ENCODE measurements around the gene ITGBL1.

The ITGBL1 gene

DNA sequence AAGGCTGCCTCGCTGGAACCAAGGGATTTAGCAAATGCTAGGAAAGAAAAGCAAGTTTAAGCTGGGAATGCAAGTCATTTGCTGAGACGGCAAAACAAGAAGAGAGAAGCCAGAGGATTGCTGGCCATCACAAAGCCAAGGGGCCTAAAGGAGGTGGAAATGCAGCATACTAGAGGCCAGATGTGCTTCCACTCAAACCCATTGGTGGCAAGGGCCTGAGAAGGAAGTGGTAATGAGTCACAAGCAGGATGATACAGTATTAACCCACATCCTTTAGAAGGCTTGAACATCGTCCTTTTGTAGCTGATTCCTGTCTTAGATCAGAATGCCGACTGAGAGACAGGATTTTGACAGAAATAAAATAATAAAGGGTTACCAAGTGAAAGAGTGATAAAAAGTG, 68.2 kb downstream of the ITGBL1 start:
- TF ChIP-seq, protein P1, sequence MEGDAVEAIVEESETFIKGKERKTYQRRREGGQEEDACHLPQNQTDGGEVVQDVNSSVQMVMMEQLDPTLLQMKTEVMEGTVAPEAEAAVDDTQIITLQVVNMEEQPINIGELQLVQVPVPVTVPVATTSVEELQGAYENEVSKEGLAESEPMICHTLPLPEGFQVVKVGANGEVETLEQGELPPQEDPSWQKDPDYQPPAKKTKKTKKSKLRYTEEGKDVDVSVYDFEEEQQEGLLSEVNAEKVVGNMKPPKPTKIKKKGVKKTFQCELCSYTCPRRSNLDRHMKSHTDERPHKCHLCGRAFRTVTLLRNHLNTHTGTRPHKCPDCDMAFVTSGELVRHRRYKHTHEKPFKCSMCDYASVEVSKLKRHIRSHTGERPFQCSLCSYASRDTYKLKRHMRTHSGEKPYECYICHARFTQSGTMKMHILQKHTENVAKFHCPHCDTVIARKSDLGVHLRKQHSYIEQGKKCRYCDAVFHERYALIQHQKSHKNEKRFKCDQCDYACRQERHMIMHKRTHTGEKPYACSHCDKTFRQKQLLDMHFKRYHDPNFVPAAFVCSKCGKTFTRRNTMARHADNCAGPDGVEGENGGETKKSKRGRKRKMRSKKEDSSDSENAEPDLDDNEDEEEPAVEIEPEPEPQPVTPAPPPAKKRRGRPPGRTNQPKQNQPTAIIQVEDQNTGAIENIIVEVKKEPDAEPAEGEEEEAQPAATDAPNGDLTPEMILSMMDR (IDR thresholded peaks at IDR 0.05; ENCODE audit: borderline replicate concordance, insufficient read depth, low read depth, low read length) = no peak

DNA sequence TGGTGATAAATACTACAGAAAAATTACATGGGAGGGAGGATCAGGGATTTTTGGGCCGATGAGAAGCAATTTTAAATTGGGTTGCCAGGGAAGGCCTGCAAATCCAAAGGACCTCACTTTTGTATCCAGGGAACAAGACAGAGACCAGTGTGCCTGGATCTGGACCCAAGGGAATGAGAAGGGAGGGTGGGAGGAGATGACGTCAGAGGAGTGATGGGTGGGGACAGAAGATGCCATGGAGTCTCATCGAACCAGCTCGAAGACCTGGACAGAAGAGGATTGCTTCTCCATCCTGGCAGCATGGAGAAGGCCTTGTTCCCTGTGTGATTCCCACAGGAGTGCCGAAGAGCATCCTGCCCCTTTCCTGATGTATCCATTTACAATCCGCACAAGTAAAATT, 68.9 kb downstream of the ITGBL1 start:
- no peak overlapping the region for H3K4me3 ChIP-seq (ENCODE audit: low read depth, low read length)
- TF ChIP-seq, protein P1 (IDR thresholded peaks at IDR 0.05; ENCODE audit: borderline replicate concordance, insufficient read depth, low read depth, low read length) = no peak

More for the DNA sequence above, 68.2 kb downstream of the ITGBL1 start:
- no peak overlapping the region for H3K4me3 ChIP-seq (ENCODE audit: low read depth, low read length)

DNA sequence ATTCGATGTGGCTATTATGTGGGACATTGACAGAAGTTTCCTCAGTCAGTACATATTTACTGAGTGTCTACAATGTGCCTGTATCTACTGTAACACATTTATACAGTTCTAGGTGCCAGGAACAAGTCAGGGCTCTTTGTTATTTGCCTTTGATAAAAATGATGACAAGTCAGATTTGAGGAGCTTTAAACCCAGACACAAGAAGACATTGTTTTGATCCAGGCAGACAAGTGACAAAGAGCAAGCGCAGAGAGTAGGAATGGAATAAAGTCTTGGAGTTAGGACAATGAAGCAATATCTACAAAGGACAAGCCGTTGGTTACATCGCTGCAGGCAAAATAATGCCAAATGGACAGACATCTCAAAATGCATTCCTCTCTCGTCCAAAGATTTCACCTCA, 70.1 kb downstream of the ITGBL1 start:
- no peak overlapping the region for H3K4me3 ChIP-seq (ENCODE audit: low read depth, low read length)
- TF ChIP-seq, protein P1 (IDR thresholded peaks at IDR 0.05; ENCODE audit: borderline replicate concordance, insufficient read depth, low read depth, low read length) = no peak

DNA sequence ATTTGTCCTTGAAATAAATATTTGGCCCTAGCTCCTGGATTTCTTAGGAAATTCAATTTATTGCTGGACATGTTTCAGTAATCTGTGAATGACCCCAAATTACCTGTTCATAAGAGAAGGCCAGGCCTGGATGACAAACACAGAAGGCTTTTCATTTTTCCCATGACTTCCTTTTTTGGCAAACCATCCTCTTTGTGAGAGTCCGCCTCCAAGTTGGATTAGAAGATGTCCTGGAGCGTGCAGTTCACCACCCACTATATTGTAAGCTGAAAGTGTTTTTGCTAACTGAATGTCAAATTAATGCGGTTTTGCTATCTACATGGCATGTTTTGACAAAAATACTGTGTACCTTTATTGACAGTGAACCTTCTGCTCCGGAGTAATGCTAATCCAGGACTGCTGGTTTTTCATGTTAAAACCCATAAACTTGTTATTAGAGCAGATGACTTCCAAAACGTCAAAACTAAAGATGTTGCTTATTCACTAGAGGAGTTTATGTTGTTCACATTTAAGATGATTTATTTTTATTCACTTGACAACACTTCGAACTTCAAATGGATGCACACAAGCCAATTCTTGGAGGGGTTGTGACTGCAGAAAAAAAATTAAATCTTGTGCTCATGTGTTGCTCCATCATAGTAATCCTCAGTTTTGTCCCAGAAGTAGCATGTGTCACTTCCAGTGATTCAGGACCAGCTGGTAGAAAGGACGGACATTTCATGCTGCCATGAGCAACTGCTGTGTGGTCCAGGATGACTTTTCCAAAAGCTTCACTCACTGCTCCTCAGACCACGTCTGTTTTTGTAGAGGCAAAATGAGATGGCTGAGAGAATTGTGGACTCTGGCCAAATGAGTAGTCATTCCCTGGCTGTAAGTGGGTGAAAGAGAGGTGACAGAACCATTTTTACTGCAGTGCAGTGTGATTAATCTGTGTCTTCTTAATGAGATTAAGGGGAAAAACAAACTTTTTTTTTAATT, 71.0 kb downstream of the ITGBL1 start:
- no peak overlapping the region for H3K4me3 ChIP-seq (ENCODE audit: low read depth, low read length)

DNA sequence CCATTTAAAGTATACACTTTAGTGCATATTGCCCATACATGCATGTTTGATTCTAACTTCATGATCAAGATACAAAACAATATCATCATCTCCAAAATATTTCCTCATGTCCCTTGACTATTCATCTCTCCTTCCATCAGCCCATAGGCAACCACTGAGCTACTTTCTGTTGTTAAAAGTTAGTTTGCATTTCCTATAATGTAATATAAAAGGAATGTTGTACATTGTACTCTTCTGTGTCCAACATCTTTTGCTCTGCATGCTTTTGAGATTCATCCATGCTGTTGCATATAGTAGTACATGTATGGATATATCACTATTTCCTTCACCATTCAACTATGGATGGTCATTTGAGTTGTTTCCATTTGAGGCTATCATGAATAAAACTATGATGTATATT, 74.7 kb downstream of the ITGBL1 start:
- TF ChIP-seq, protein P1 (IDR thresholded peaks at IDR 0.05; ENCODE audit: borderline replicate concordance, insufficient read depth, low read depth, low read length) = no peak
- H3K4me3 ChIP-seq (ENCODE audit: low read depth, low read length) = no peak overlapping the region

More for the DNA sequence above, 71.0 kb downstream of the ITGBL1 start:
- TF ChIP-seq, protein P1 (IDR thresholded peaks at IDR 0.05; ENCODE audit: borderline replicate concordance, insufficient read depth, low read depth, low read length) = no peak

DNA sequence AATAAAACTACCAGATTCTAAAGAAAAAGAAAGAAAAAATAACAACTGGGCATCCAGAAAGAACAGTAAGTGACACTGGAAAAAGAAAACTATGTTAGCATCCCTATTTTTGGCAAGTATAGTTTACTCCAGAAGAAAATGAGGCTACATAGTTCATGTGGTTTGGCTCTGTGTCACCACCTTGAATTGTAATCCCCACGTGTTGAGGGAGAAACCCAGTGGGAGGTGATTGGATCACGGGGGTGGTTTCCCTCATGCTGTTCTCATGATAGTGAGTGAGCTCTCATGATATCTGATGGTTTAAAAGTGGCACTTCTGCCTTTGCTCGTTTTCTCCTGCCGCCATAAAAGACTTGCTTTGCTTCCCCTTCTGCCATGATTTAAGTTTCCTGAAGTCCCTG, 76.9 kb downstream of the ITGBL1 start:
- no peak overlapping the region for H3K4me3 ChIP-seq (ENCODE audit: low read depth, low read length)
- TF ChIP-seq, protein P1 (IDR thresholded peaks at IDR 0.05; ENCODE audit: borderline replicate concordance, insufficient read depth, low read depth, low read length) = no peak

DNA sequence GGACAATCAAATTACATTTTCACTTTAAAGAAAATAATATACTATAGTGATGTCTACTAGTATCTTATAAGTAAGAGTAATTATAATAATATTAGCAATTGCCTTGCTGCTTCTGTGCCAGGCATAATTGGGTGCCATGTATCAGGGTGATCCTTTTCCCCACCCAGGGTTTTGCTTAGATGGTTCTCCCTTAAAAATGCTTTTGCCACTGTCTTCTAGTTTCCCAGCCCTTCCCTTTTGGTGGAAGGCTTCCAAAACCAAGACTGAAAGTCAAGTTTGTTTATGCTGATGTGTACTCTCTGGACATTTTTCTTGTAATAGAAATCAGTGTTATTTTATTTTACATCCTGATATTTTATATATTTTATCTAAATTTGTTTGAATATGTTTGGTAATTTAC, 77.8 kb downstream of the ITGBL1 start:
- TF ChIP-seq, protein P1 (IDR thresholded peaks at IDR 0.05; ENCODE audit: borderline replicate concordance, insufficient read depth, low read depth, low read length) = no peak
- no peak overlapping the region for H3K4me3 ChIP-seq (ENCODE audit: low read depth, low read length)
